GM12878 (cell line): ENCODE measurements around the gene IL1B. TPM values are rescaled to one million over a fixed set of nuclear protein-coding genes. Genes with fewer than 3 reads are reported as not detected.

ENCODE experiments used
- ELK1 ChIP-seq: IDR thresholded peaks from 2 replicates; pipeline ENCODE4 v1.6.1; 2012; ENCODE audit warnings: low read depth, low read length, improper control_type of control experiment
- EP300 ChIP-seq, 2 experiments: fragments of 150-350 bp in 1 of 2; IDR thresholded peaks; 2 replicates each; pipeline ENCODE4 v1.6.1; 2011 to 2012; ENCODE audit warnings: low read depth in 2 of 2, low read length in 2 of 2, borderline replicate concordance in 1 of 2, improper control_type of control experiment in 1 of 2, inconsistent platforms in 1 of 2; ENCODE audit not compliant: control insufficient read depth in 1 of 2
- ETV6 ChIP-seq, 2 experiments: fragments of 450-650 bp in 1 of 2; IDR thresholded peaks in 1 of 2; conservative IDR thresholded peaks in 1 of 2; 2 replicates each; pipeline ENCODE4 v1.6.1; 2014; ENCODE audit warnings: antibody characterized with exemption in 1 of 2, borderline replicate concordance in 1 of 2, low read depth in 1 of 2, mild to moderate bottlenecking in 1 of 2, moderate library complexity in 1 of 2
- EZH2 ChIP-seq: IDR thresholded peaks from 2 replicates; pipeline ENCODE4 v1.6.1; 2012; ENCODE audit warnings: low read depth, mild to moderate bottlenecking, control low read depth, inconsistent platforms, low read length, borderline replicate concordance; ENCODE audit not compliant: control insufficient read depth
- FOS ChIP-seq: IDR thresholded peaks from 3 replicates; pipeline ENCODE4 v1.6.1; 2011; ENCODE audit warnings: borderline replicate concordance; ENCODE audit not compliant: insufficient read length; ENCODE audit errors: extremely low read depth
- NBN ChIP-seq: fragments of 450-650 bp; IDR thresholded peaks from 2 replicates; pipeline ENCODE4 v1.6.1; 2016
- NFIC ChIP-seq: IDR thresholded peaks from 2 replicates; pipeline ENCODE4 v1.6.1; 2012; ENCODE audit warnings: low read depth, mild to moderate bottlenecking, inconsistent platforms, low read length, moderate library complexity
- NFYB ChIP-seq: IDR thresholded peaks from 2 replicates; pipeline ENCODE4 v1.6.1; 2011; ENCODE audit warnings: low read depth, mild to moderate bottlenecking, low read length, improper control_type of control experiment, moderate library complexity; ENCODE audit not compliant: insufficient read depth
- POU2F2 ChIP-seq: IDR thresholded peaks from 3 replicates; pipeline ENCODE4 v1.6.1; 2011; ENCODE audit warnings: low read depth, mild to moderate bottlenecking, low read length, borderline replicate concordance
- SMC3 ChIP-seq: IDR thresholded peaks from 2 replicates; pipeline ENCODE4 v1.6.1; 2011; ENCODE audit warnings: low read length, improper control_type of control experiment, borderline replicate concordance
- SPI1 ChIP-seq: IDR thresholded peaks from 2 replicates; pipeline ENCODE4 v1.6.1; 2011; ENCODE audit warnings: low read depth, mild to moderate bottlenecking, low read length, moderate library complexity, borderline replicate concordance; ENCODE audit not compliant: insufficient read depth
- ZBTB40 ChIP-seq: fragments of 450-650 bp; IDR thresholded peaks from 2 replicates; pipeline ENCODE4 v1.6.1; 2016; ENCODE audit warnings: mild to moderate bottlenecking, moderate library complexity, borderline replicate concordance
- ZNF217 ChIP-seq: fragments of 450-650 bp; IDR thresholded peaks from 2 replicates; pipeline ENCODE4 v1.6.1; 2017; ENCODE audit warnings: antibody characterized with exemption, mild to moderate bottlenecking
- polyA plus RNA-seq, 11 experiments: library from polyadenylated mRNA; depleted of rRNA in 4 of 11; unstranded in 6 of 11; stranded (reverse) in 5 of 11; fragments of >200 nt; fragmentation: Nextera tagmentation in 4 of 11; fragmentation: Illumina TruSeq in 1 of 11; extraction: Ambion mirVana in 4 of 11; extraction: Trizol in 1 of 11; gene quantifications; 1 replicate in 1 of 11; 2 replicates in 10 of 11; pipeline versions ENCODE4 v1.2.1 to v1.2.3, GENCODE V29; 2011 to 2016; ENCODE audit warnings: inconsistent platforms in 2 of 11, missing spikeins in 2 of 11, low read depth in 1 of 11
- total RNA-seq, 4 experiments: library from RNA; depleted of rRNA in 3 of 4; stranded (reverse); fragments of >200 nt in 3 of 4; fragmentation: Illumina TruSeq in 1 of 4; extraction: Trizol in 1 of 4; gene quantifications; 2 replicates each; pipeline versions ENCODE4 v1.2.1 to v1.2.3, GENCODE V29; 2013 to 2021
- TF ChIP-seq, protein P1 (sequence below): IDR thresholded peaks from 2 replicates; pipeline ENCODE4 v1.6.1; 2012; ENCODE audit warnings: low read length, inconsistent platforms

IL1B gene
- total and polyA plus RNA-seq, 10 of the 15 experiments (the other 5 are each of a cell fraction or from before 2014, with no cell fraction given): 0.20 to 1.6 (median 0.84) TPM

DNA sequence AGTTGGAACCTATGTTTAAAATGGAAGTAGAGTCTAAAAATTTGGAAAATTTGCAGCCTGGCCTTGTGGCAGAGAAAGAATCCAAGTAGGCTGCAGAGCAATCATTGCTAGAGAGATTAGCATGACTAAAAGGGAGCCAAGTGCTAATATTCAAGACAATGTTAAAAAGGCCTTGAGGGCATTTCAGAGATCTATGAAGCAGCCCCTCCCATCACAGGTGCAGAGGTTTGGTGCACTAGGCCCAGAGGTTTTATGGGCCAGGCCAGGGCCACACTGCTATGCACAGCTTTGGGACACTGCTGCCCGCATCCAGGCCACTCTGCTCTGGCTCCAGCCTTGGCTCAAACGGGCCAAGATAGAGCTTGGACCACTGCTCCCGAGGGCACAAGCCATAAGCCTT, 45.6 kb downstream of the IL1B start (continued):
- TF ChIP-seq ZBTB40 (no peak), NBN (no peak), SMC3 (no peak), FOS (no peak), SPI1 (no peak), ELK1 (no peak), EZH2 (no peak), EP300 (IDR thresholded peaks at IDR 0.05; ENCODE audit: borderline replicate concordance in 1 of 2, control insufficient read depth in 1 of 2, low read depth in 2 of 2, low read length in 2 of 2) (no peak), POU2F2 (no peak), NFYB (no peak), NFIC (no peak), ETV6 (conservative IDR thresholded peaks at IDR 0.05 in 1 of 2, IDR thresholded peaks at IDR 0.05 in 1 of 2; ENCODE audit: borderline replicate concordance in 1 of 2, low read depth in 1 of 2) (no peak), ZNF217 (no peak)
- TF ChIP-seq, protein P1, sequence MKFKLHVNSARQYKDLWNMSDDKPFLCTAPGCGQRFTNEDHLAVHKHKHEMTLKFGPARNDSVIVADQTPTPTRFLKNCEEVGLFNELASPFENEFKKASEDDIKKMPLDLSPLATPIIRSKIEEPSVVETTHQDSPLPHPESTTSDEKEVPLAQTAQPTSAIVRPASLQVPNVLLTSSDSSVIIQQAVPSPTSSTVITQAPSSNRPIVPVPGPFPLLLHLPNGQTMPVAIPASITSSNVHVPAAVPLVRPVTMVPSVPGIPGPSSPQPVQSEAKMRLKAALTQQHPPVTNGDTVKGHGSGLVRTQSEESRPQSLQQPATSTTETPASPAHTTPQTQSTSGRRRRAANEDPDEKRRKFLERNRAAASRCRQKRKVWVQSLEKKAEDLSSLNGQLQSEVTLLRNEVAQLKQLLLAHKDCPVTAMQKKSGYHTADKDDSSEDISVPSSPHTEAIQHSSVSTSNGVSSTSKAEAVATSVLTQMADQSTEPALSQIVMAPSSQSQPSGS: no peak
